ENCODE measurements around the gene RPS29. TPM values are rescaled to one million over a fixed set of nuclear protein-coding genes. Genes with fewer than 3 reads are reported as not detected.

RPS29 gene
- polyA plus RNA-seq, 1 donor from 2014 or later, result 6,695 TPM

- Histone ChIP-seq H3K9ac (ENCODE audit: low read length) (no peak overlapping the region), H4K20me1 (ENCODE audit: insufficient read depth) (no peaks in the 10 kb centered on the region), H3K79me2 (replicated peaks; ENCODE audit: insufficient read depth, low read length) (no peaks in the 10 kb centered on the region), H3K36me3 (ENCODE audit: insufficient read depth, low read length) (no peaks in the 10 kb centered on the region), H3K27ac (ENCODE audit: low read length) (no peak overlapping the region), H2AFZ (ENCODE audit: low read depth, low read length) (no peak overlapping the region), H3K9me2 (ENCODE audit: insufficient read depth, low read length) (no peaks in the 10 kb centered on the region), H3F3A (ENCODE audit: insufficient read depth, low read length, poor library complexity, severe bottlenecking) (no peaks in the 10 kb centered on the region), H3K4me3 (ENCODE audit: low read length) (peak overlapping the region; percentile 6), H3K4me2 (ENCODE audit: low read length) (no peak overlapping the region), H3K9me3 (ENCODE audit: low read length) (no peaks in the 10 kb centered on the region), H3K27me3 (ENCODE audit: insufficient read depth, low read depth, low read length) (no peaks in the 10 kb centered on the region)
- no peak for TF ChIP-seq POLR2AphosphoS5 (IDR thresholded peaks at IDR 0.05)
Observed at GRCh38 chr14:49549881-49550280, 36.3 kb downstream of the RPS29 start.

GRCh38 chr14:49549446-49549845 lies 36.7 kb downstream of the RPS29 start:
- no peaks in the 10 kb centered on the region for H3K27me3 ChIP-seq (ENCODE audit: insufficient read depth, low read depth, low read length)
- H3K9me2 ChIP-seq (ENCODE audit: insufficient read depth, low read length), result no peaks in the 10 kb centered on the region
- no peak overlapping the region for H2AFZ ChIP-seq (ENCODE audit: low read depth, low read length)
- H4K20me1 ChIP-seq (ENCODE audit: insufficient read depth), result no peaks in the 10 kb centered on the region
- no peak overlapping the region for H3K4me2 ChIP-seq (ENCODE audit: low read length)
- H3K79me2 ChIP-seq (replicated peaks; ENCODE audit: insufficient read depth, low read length), result no peaks in the 10 kb centered on the region
- no peaks in the 10 kb centered on the region for H3F3A ChIP-seq (ENCODE audit: insufficient read depth, low read length, poor library complexity, severe bottlenecking)
- H3K9me3 ChIP-seq (ENCODE audit: low read length), result no peaks in the 10 kb centered on the region
- peak overlapping the region; percentile 6 for H3K4me3 ChIP-seq (ENCODE audit: low read length)
- H3K27ac ChIP-seq (ENCODE audit: low read length), result no peak overlapping the region
- no peak overlapping the region for H3K9ac ChIP-seq (ENCODE audit: low read length)
- no peaks in the 10 kb centered on the region for H3K36me3 ChIP-seq (ENCODE audit: insufficient read depth, low read length)
- TF ChIP-seq SMC3 (conservative IDR thresholded peaks at IDR 0.05; ENCODE audit: poor library complexity) (no peak), REST (IDR thresholded peaks at IDR 0.05; ENCODE audit: borderline replicate concordance) (no peak), TAF1 (IDR thresholded peaks at IDR 0.05; ENCODE audit: low read depth) (no peak), POLR2AphosphoS5 (IDR thresholded peaks at IDR 0.05) (no peak), EP300 (conservative IDR thresholded peaks at IDR 0.05; ENCODE audit: poor library complexity, severe bottlenecking) (no peak), MXI1 (conservative IDR thresholded peaks at IDR 0.05; ENCODE audit: poor library complexity, severe bottlenecking) (no peak), CTCF (IDR thresholded peaks at IDR 0.05; ENCODE audit: poor library complexity, severe bottlenecking) (no peak), RAD21 (conservative IDR thresholded peaks at IDR 0.05) (no peak), EZH2 (IDR thresholded peaks at IDR 0.05; ENCODE audit: borderline replicate concordance, insufficient read depth, low read length, poor library complexity, severe bottlenecking) (no peak)

GRCh38 chr14:49546766-49547165 lies 39.4 kb downstream of the RPS29 start:
- no peak overlapping the region for H3K27ac ChIP-seq (ENCODE audit: low read length)
- H3K79me2 ChIP-seq (replicated peaks; ENCODE audit: insufficient read depth, low read length), result no peaks in the 10 kb centered on the region

More at GRCh38 chr14:49546766-49547165, 39.4 kb downstream of the RPS29 start:
- Histone ChIP-seq H3K9me3 (ENCODE audit: low read length) (no peaks in the 10 kb centered on the region), H3K9me2 (ENCODE audit: insufficient read depth, low read length) (no peaks in the 10 kb centered on the region), H3K4me2 (ENCODE audit: low read length) (no peak overlapping the region), H3K4me3 (ENCODE audit: low read length) (no peak overlapping the region), H3K36me3 (ENCODE audit: insufficient read depth, low read length) (no peaks in the 10 kb centered on the region), H3F3A (ENCODE audit: insufficient read depth, low read length, poor library complexity, severe bottlenecking) (no peaks in the 10 kb centered on the region), H2AFZ (ENCODE audit: low read depth, low read length) (no peak overlapping the region), H3K27me3 (ENCODE audit: insufficient read depth, low read depth, low read length) (no peaks in the 10 kb centered on the region), H3K9ac (ENCODE audit: low read length) (no peak overlapping the region), H4K20me1 (ENCODE audit: insufficient read depth) (no peaks in the 10 kb centered on the region)
- TF ChIP-seq REST (IDR thresholded peaks at IDR 0.05; ENCODE audit: borderline replicate concordance) (no peak), MXI1 (conservative IDR thresholded peaks at IDR 0.05; ENCODE audit: poor library complexity, severe bottlenecking) (no peak), RAD21 (conservative IDR thresholded peaks at IDR 0.05) (no peak), EP300 (conservative IDR thresholded peaks at IDR 0.05; ENCODE audit: poor library complexity, severe bottlenecking) (no peak), TAF1 (IDR thresholded peaks at IDR 0.05; ENCODE audit: low read depth) (no peak), SMC3 (conservative IDR thresholded peaks at IDR 0.05; ENCODE audit: poor library complexity) (no peak), EZH2 (IDR thresholded peaks at IDR 0.05; ENCODE audit: borderline replicate concordance, insufficient read depth, low read length, poor library complexity, severe bottlenecking) (no peak), POLR2AphosphoS5 (IDR thresholded peaks at IDR 0.05) (no peak), CTCF (IDR thresholded peaks at IDR 0.05; ENCODE audit: poor library complexity, severe bottlenecking) (no peak)
